Inflammatory macrophage (primary cell): Measurements from ENCODE around the gene LYG2.
"Not testable (repeated sequence)": the region's sequence is repeated elsewhere in the genome, so short reads cannot be mapped to it uniquely, and the experiment has no call there.

Experiments
- DNase-seq, 2 donors: peaks; one replicate each; pipeline ENCODE4 v3.0.0-alpha.2; 2020 to 2022

LYG2 gene

DNA sequence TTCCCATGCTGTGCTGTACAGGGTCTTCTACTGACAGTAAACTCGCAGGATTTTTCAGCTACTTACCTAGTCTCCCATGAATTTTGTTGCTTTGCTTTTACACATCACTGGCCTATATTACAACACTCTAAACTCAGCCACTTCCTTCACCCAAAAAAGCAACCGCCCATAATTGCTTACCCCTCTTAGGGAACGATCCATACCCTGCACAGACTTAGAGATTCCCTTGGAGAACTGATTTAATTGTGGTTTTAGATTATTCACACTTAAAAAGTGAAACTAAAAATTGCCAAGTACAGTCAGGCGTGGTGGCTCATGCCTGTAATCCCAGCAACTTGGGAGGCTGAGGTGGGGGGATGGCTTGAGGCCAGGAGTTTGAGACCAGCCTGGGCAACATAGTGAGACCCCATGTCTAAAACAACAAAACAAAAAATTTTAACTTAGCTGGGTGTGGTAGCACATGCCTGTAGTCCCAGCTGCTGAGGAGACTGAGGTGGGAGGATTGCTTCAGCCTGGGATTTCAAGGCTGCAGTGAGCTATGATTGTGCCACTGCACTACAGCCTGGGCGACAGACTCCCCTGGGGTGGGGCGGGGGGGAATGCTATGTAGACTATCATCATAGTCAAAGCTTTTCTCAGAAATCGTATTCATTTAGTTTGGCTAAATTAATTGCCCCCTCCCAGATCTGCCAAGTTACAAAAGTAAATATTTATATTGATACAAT, 55.2 kb downstream of the LYG2 start:
- peak; percentile 15 to 39 for DNase-seq

DNA sequence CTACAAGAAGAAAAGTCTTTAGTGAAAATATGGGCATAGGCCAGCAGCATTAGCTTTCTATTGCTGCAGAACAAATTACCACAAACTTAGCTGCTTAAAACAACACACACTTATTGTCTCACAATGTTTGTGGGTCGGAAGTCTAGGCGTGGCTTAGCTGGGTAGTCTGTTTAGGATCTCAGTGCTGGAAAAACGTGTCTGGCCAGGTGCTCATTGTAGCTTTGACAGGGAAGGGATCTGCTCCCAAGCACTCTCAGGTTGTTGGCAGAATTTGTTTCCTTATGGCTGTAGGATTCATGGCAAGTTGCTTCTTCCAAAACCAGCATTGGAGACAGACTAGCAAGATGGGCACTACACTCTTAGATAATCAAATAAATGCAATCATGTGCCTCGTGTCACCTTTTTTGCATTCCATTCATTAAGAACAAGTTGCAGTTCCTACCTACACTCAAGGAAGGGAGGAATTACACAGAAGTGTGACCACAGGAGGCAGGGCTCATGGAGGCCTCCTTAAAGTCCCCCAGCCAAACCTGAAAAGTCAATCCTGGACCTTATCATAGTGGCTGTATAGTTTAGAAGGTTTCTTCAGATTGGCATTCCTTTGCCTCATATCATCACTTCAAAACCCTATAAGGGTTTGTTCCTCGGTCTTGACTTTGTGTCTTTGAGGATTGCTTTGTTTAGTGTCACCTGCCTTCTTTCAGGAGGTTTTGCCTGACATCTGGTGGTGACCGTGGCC, 57.2 kb downstream of the LYG2 start:
- DNase-seq, result no peak

DNA sequence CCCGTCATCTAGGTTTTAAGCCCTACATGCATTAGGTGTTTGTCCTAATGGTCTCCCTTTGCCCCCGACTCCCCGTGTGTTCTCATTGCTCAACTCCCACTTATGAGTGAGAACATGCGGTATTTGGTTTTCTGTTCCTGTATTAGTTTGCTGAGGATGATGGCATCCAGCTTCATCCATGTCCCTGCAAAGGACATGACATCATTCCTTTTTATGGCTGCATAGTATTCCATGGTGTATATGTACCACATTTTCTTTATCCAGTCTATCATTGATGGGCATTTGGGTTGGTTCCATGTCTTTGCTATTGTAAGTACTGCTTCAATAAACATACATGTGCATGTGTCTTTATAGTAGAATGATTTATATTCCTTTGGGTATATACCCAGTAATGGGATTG, 63.1 kb downstream of the LYG2 start:
- DNase-seq, result not testable (repeated sequence)
